Neuron (in vitro differentiated cells): ENCODE measurements around the gene DPH5.

Experiments
- H2AFZ ChIP-seq: one replicate; pipeline ENCODE4 v1.6.1; 2013; ENCODE audit warnings: low read depth, mild to moderate bottlenecking, inconsistent platforms, low read length, moderate library complexity
- H3K27me3 ChIP-seq: one replicate; pipeline ENCODE4 v1.6.1; 2013; ENCODE audit warnings: low read length; ENCODE audit not compliant: insufficient read depth
- H3K36me3 ChIP-seq: one replicate; pipeline ENCODE4 v1.6.1; 2013; ENCODE audit warnings: low read length; ENCODE audit not compliant: insufficient read depth
- H3K4me1 ChIP-seq: one replicate; pipeline ENCODE4 v1.6.1; 2013; ENCODE audit warnings: low read length; ENCODE audit not compliant: insufficient read depth
- H3K4me3 ChIP-seq: 2 replicates; pipeline ENCODE4 v1.5.1; 2013; ENCODE audit warnings: mild to moderate bottlenecking, low read length, moderate library complexity
- H3K9me3 ChIP-seq: one replicate; pipeline ENCODE4 v1.6.1; 2013; ENCODE audit warnings: low read length

DPH5 gene

GRCh38 chr1:101000131-101000873, 25.3 kb downstream of the DPH5 start:
- no peak overlapping the region for H2AFZ ChIP-seq
- H3K36me3 ChIP-seq: peaks cover 33% of the 10 kb centered on the region
- H3K4me1 ChIP-seq: peaks cover 23% of the 10 kb centered on the region
- no peaks in the 10 kb centered on the region for H3K27me3 ChIP-seq
- peaks cover 5% of the 10 kb centered on the region for H3K9me3 ChIP-seq
- no peak overlapping the region for H3K4me3 ChIP-seq

- peaks cover 38% of the 10 kb centered on the region for H3K36me3 ChIP-seq
- no peak overlapping the region for H3K4me3 ChIP-seq
- no peaks in the 10 kb centered on the region for H3K27me3 ChIP-seq
- H2AFZ ChIP-seq: no peak overlapping the region
- H3K4me1 ChIP-seq: peaks cover 9% of the 10 kb centered on the region
- peaks cover 5% of the 10 kb centered on the region for H3K9me3 ChIP-seq
Observed at GRCh38 chr1:100998426-100998825, 27.2 kb downstream of the DPH5 start.

GRCh38 chr1:100995198-100995988, 30.2 kb downstream of the DPH5 start:
- Histone ChIP-seq H3K9me3 (peaks cover 7% of the 10 kb centered on the region), H3K4me1 (no peaks in the 10 kb centered on the region), H3K4me3 (no peak overlapping the region), H2AFZ (no peak overlapping the region), H3K36me3 (peaks cover 48% of the 10 kb centered on the region), H3K27me3 (no peaks in the 10 kb centered on the region)

GRCh38 chr1:100989306-100990077, 36.1 kb downstream of the DPH5 start:
- no peak overlapping the region for H2AFZ ChIP-seq
- H3K4me3 ChIP-seq: no peak overlapping the region
- H3K36me3 ChIP-seq: peaks cover 42% of the 10 kb centered on the region
- no peaks in the 10 kb centered on the region for H3K27me3 ChIP-seq
- H3K9me3 ChIP-seq: peaks cover 1% of the 10 kb centered on the region
- H3K4me1 ChIP-seq: no peaks in the 10 kb centered on the region

- no peak overlapping the region for H3K4me3 ChIP-seq
- peaks cover 46% of the 10 kb centered on the region for H3K36me3 ChIP-seq
- no peaks in the 10 kb centered on the region for H3K27me3 ChIP-seq
- no peak overlapping the region for H2AFZ ChIP-seq
- peaks cover 1% of the 10 kb centered on the region for H3K9me3 ChIP-seq
- H3K4me1 ChIP-seq: no peaks in the 10 kb centered on the region
Observed at GRCh38 chr1:100988121-100988520, 37.5 kb downstream of the DPH5 start.

- H3K9me3 ChIP-seq: peaks cover 2% of the 10 kb centered on the region
- no peaks in the 10 kb centered on the region for H3K4me1 ChIP-seq
- no peaks in the 10 kb centered on the region for H3K27me3 ChIP-seq
- no peak overlapping the region for H3K4me3 ChIP-seq
- peaks cover 30% of the 10 kb centered on the region for H3K36me3 ChIP-seq
- no peak overlapping the region for H2AFZ ChIP-seq
Observed at GRCh38 chr1:100982793-100983192, 42.8 kb downstream of the DPH5 start.

- Histone ChIP-seq H3K36me3 (peaks cover 46% of the 10 kb centered on the region), H3K4me3 (no peak overlapping the region), H2AFZ (no peak overlapping the region), H3K27me3 (no peaks in the 10 kb centered on the region), H3K9me3 (peaks cover 2% of the 10 kb centered on the region), H3K4me1 (no peaks in the 10 kb centered on the region)
Observed at GRCh38 chr1:100979631-100980030, 46.0 kb downstream of the DPH5 start.

- Histone ChIP-seq H2AFZ (no peak overlapping the region), H3K9me3 (no peaks in the 10 kb centered on the region), H3K4me3 (no peak overlapping the region), H3K36me3 (peaks cover 43% of the 10 kb centered on the region), H3K27me3 (no peaks in the 10 kb centered on the region), H3K4me1 (no peaks in the 10 kb centered on the region)
Observed at GRCh38 chr1:100976936-100977335, 48.6 kb downstream of the DPH5 start.

- H3K4me1 ChIP-seq: no peaks in the 10 kb centered on the region
- peaks cover 44% of the 10 kb centered on the region for H3K36me3 ChIP-seq
- H3K9me3 ChIP-seq: no peaks in the 10 kb centered on the region
- H3K4me3 ChIP-seq: no peak overlapping the region
- H2AFZ ChIP-seq: no peak overlapping the region
- no peaks in the 10 kb centered on the region for H3K27me3 ChIP-seq
Observed at GRCh38 chr1:100972185-100972584, 53.4 kb downstream of the DPH5 start.

- no peaks in the 10 kb centered on the region for H3K4me1 ChIP-seq
- H3K9me3 ChIP-seq: no peaks in the 10 kb centered on the region
- no peaks in the 10 kb centered on the region for H3K27me3 ChIP-seq
- H3K36me3 ChIP-seq: peaks cover 42% of the 10 kb centered on the region
- no peak overlapping the region for H3K4me3 ChIP-seq
- no peak overlapping the region for H2AFZ ChIP-seq
Observed at GRCh38 chr1:100971021-100971420, 54.6 kb downstream of the DPH5 start.

- Histone ChIP-seq H2AFZ (no peak overlapping the region), H3K4me3 (no peak overlapping the region), H3K9me3 (peaks cover 2% of the 10 kb centered on the region), H3K36me3 (peaks cover 45% of the 10 kb centered on the region), H3K4me1 (no peaks in the 10 kb centered on the region), H3K27me3 (no peaks in the 10 kb centered on the region)
Observed at GRCh38 chr1:100969327-100969726, 56.3 kb downstream of the DPH5 start.

- Histone ChIP-seq H3K4me3 (no peak overlapping the region), H2AFZ (no peak overlapping the region), H3K27me3 (no peaks in the 10 kb centered on the region), H3K4me1 (no peaks in the 10 kb centered on the region), H3K36me3 (peaks cover 41% of the 10 kb centered on the region), H3K9me3 (peaks cover 2% of the 10 kb centered on the region)
Observed at GRCh38 chr1:100968621-100969020, 57.0 kb downstream of the DPH5 start.

GRCh38 chr1:100960098-100960497, 65.5 kb downstream of the DPH5 start:
- Histone ChIP-seq H3K36me3 (peaks cover 9% of the 10 kb centered on the region), H3K4me3 (no peak overlapping the region), H3K9me3 (no peaks in the 10 kb centered on the region), H3K27me3 (no peaks in the 10 kb centered on the region), H3K4me1 (peaks cover 11% of the 10 kb centered on the region), H2AFZ (no peak overlapping the region)
